ENCODE results near the gene RBMS3. TPM values are rescaled to one million over a fixed set of nuclear protein-coding genes. Genes with fewer than 3 reads are reported as not detected.
A peak's percentile ranks its signal among the peaks of the same experiment; 100 is the strongest.

RBMS3 gene
- total RNA-seq, 1 experiment from 2014 or later: 7.4 TPM

DNA sequence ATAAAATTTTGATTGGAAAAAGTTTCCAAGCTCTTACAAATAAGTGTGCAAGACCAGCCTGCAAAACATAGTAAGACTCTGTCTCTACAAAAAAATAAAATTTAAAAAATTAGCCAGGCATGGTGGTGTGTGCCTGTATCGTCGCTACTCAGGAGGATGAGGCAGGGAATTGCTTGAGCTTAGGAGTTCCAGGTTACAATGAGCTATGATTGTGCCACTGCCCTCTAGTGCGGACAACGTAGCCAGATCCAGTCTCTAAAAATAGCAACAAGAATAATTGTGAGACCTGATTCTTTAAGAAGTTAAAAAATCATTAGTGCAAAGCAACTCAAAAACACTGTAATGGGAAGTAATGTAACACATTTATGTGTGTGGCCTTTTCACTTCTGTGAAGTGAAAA is 251.6 kb downstream of the RBMS3 start:
- TF ChIP-seq, protein P1, sequence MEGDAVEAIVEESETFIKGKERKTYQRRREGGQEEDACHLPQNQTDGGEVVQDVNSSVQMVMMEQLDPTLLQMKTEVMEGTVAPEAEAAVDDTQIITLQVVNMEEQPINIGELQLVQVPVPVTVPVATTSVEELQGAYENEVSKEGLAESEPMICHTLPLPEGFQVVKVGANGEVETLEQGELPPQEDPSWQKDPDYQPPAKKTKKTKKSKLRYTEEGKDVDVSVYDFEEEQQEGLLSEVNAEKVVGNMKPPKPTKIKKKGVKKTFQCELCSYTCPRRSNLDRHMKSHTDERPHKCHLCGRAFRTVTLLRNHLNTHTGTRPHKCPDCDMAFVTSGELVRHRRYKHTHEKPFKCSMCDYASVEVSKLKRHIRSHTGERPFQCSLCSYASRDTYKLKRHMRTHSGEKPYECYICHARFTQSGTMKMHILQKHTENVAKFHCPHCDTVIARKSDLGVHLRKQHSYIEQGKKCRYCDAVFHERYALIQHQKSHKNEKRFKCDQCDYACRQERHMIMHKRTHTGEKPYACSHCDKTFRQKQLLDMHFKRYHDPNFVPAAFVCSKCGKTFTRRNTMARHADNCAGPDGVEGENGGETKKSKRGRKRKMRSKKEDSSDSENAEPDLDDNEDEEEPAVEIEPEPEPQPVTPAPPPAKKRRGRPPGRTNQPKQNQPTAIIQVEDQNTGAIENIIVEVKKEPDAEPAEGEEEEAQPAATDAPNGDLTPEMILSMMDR (IDR thresholded peaks at IDR 0.05; ENCODE audit: insufficient read depth in 1 of 2, low read depth in 1 of 2, low read length in 1 of 2, severe bottlenecking in 1 of 2, unreplicated experiment in 1 of 2): no peak
- no peaks in the 10 kb centered on the region for H3K27me3 ChIP-seq (replicated peaks; ENCODE audit: control insufficient read depth, insufficient read depth, low read length)
- H3K27ac Mint-ChIP-seq (ENCODE audit: unreplicated experiment): no peak overlapping the region
- H3K36me3 Mint-ChIP-seq (ENCODE audit: insufficient read depth, unreplicated experiment): no peaks in the 10 kb centered on the region
- DNase-seq: no peak
- peaks cover 3% of the 10 kb centered on the region; the same call in 1 of the 2 replicates for H3K4me1 ChIP-seq
- intact Hi-C loops (cut with micrococcal nuclease; ENCODE audit: unreplicated experiment): no loop called here
- H3K27me3 Mint-ChIP-seq (ENCODE audit: insufficient read depth, unreplicated experiment): no peaks in the 10 kb centered on the region
- no TSS peak for BruUV-seq (replicated peaks)
- no peak overlapping the region for H3K4me3 ChIP-seq (ENCODE audit: low read depth, low read length)
- ChIA-PET POLR2A (no interaction called here), CTCF (no interaction called here)
- no peaks in the 10 kb centered on the region for H3K4me1 Mint-ChIP-seq (ENCODE audit: low read depth, unreplicated experiment)
- H3K9me3 Mint-ChIP-seq (ENCODE audit: unreplicated experiment): no peaks in the 10 kb centered on the region
- no peaks in the 10 kb centered on the region for H3K9me3 ChIP-seq
- no peaks in the 10 kb centered on the region for H3K36me3 ChIP-seq (ENCODE audit: control insufficient read depth, insufficient read depth, low read length)
- H3K4me3 Mint-ChIP-seq (ENCODE audit: unreplicated experiment): no peak overlapping the region

- no peak overlapping the region for H3K4me3 Mint-ChIP-seq (ENCODE audit: unreplicated experiment)
- no peaks in the 10 kb centered on the region for H3K27me3 ChIP-seq (replicated peaks; ENCODE audit: control insufficient read depth, insufficient read depth, low read length)
- H3K4me3 ChIP-seq (ENCODE audit: low read depth, low read length): no peak overlapping the region
- H3K27me3 Mint-ChIP-seq (ENCODE audit: insufficient read depth, unreplicated experiment): no peaks in the 10 kb centered on the region
- H3K9me3 ChIP-seq: no peaks in the 10 kb centered on the region
- no peaks in the 10 kb centered on the region for H3K9me3 Mint-ChIP-seq (ENCODE audit: unreplicated experiment)
- no peaks in the 10 kb centered on the region for H3K36me3 ChIP-seq (ENCODE audit: control insufficient read depth, insufficient read depth, low read length)
- no peaks in the 10 kb centered on the region for H3K36me3 Mint-ChIP-seq (ENCODE audit: insufficient read depth, unreplicated experiment)
- CTCF ChIA-PET: no interaction called here
- no peaks in the 10 kb centered on the region for H3K4me1 Mint-ChIP-seq (ENCODE audit: low read depth, unreplicated experiment)
- peak in 1 of 2 experiments; percentile 13 for DNase-seq
- H3K27ac Mint-ChIP-seq (ENCODE audit: unreplicated experiment): no peak overlapping the region
- intact Hi-C loops (cut with micrococcal nuclease; ENCODE audit: unreplicated experiment): no loop called here
- POLR2A ChIA-PET: no interaction called here
- peaks cover 3% of the 10 kb centered on the region; the same call in 1 of the 2 replicates for H3K4me1 ChIP-seq
- TF ChIP-seq, protein P1 (IDR thresholded peaks at IDR 0.05; ENCODE audit: insufficient read depth in 1 of 2, low read depth in 1 of 2, low read length in 1 of 2, severe bottlenecking in 1 of 2, unreplicated experiment in 1 of 2): no peak
- no TSS peak for BruUV-seq (replicated peaks)
Measured at GRCh38 chr3:29534006-29534405, 253.1 kb downstream of the RBMS3 start.

DNA sequence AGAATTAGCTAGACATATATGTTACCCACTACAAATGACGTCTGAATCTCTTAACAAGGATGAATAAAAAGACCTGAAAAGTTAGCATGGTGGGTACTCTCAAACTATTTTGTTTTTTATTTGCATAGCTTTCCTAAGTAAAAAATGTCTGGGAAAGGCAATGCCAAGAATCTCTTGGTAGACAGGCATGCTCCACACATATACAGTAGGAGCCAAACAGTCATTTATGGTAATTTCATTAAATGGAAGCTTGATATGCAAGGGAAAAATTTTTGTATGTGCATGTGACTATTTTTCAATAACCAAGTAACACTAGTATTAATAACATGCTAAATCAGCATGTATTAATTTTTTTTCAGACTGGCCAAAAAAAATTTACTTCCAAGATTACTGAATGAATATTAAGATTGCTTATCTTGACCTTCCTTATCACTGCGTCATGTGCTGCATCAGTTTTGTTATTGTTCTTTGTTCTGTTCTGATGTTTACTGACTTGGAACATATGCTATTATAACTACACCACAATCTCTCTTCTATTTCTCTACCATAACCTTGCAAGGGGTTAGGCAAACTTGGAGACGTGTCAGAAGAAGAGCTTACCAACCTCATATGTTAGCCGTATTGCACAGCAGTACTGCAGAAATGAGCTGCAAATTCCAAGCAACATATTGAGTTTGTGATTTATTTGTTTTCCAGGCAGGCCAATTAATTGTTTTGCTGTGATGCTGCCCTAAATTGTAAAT is 255.3 kb downstream of the RBMS3 start:
- Histone ChIP-seq H3K4me1 (peaks cover 3% of the 10 kb centered on the region; the same call in 1 of the 2 replicates), H3K9me3 (no peaks in the 10 kb centered on the region), H3K36me3 (ENCODE audit: control insufficient read depth, insufficient read depth, low read length) (no peaks in the 10 kb centered on the region), H3K4me3 (ENCODE audit: low read depth, low read length) (no peak overlapping the region), H3K27me3 (replicated peaks; ENCODE audit: control insufficient read depth, insufficient read depth, low read length) (no peaks in the 10 kb centered on the region)
- intact Hi-C loops (cut with micrococcal nuclease; ENCODE audit: unreplicated experiment): no loop called here
- Mint-ChIP-seq H3K4me1 (ENCODE audit: low read depth, unreplicated experiment) (no peaks in the 10 kb centered on the region), H3K27me3 (ENCODE audit: insufficient read depth, unreplicated experiment) (no peaks in the 10 kb centered on the region), H3K27ac (ENCODE audit: unreplicated experiment) (no peak overlapping the region), H3K36me3 (ENCODE audit: insufficient read depth, unreplicated experiment) (no peaks in the 10 kb centered on the region), H3K4me3 (ENCODE audit: unreplicated experiment) (no peak overlapping the region), H3K9me3 (ENCODE audit: unreplicated experiment) (no peaks in the 10 kb centered on the region)
- BruUV-seq (replicated peaks): no TSS peak
- TF ChIP-seq, protein P1 (IDR thresholded peaks at IDR 0.05; ENCODE audit: insufficient read depth in 1 of 2, low read depth in 1 of 2, low read length in 1 of 2, severe bottlenecking in 1 of 2, unreplicated experiment in 1 of 2): no peak
- CTCF ChIA-PET: no interaction called here
- POLR2A ChIA-PET: no interaction called here
- no peak for DNase-seq

All from Caco-2 (cell line).